Neural crest cell (in vitro differentiated cells): Measurements from ENCODE around the gene SCP2. TPM values are rescaled to one million over a fixed set of nuclear protein-coding genes. Genes with fewer than 3 reads are reported as not detected.
"Not testable (repeated sequence)": the region's sequence is repeated elsewhere in the genome, so short reads cannot be mapped to it uniquely, and the experiment has no call there.

Experiments
- DNase-seq: peaks from one replicate; pipeline ENCODE4 v3.0.0; 2021; ENCODE audit warnings: low read depth, mixed read lengths, low spot score
- H3K27ac Mint-ChIP-seq: one replicate; pipeline ENCODE4 v1.8.0; 2021; ENCODE audit warnings: mild to moderate bottlenecking, mixed read lengths; ENCODE audit not compliant: unreplicated experiment
- H3K27me3 Mint-ChIP-seq: 2 replicates; pipeline ENCODE4 v1.8.0; 2021; ENCODE audit warnings: low read depth, mild to moderate bottlenecking, mixed read lengths
- H3K36me3 Mint-ChIP-seq: 2 replicates; pipeline ENCODE4 v1.8.0; 2021; ENCODE audit warnings: low read depth, mild to moderate bottlenecking, mixed read lengths
- H3K4me1 Mint-ChIP-seq: 2 replicates; pipeline ENCODE4 v1.8.0; 2021; ENCODE audit warnings: mixed read lengths
- H3K4me3 Mint-ChIP-seq: one replicate; pipeline ENCODE4 v1.8.0; 2021; ENCODE audit warnings: mild to moderate bottlenecking, mixed read lengths
- H3K9me3 Mint-ChIP-seq: 2 replicates; pipeline ENCODE4 v1.8.0; 2021; ENCODE audit warnings: mixed read lengths
- total RNA-seq: library from RNA; stranded (reverse); gene quantifications from 2 replicates; pipeline ENCODE4 v1.2.1, GENCODE V29; 2021
- TF ChIP-seq, protein P1 (sequence below): fragments of 200-600 bp; sonication (generic); conservative IDR thresholded peaks from 2 replicates; pipeline ENCODE4 v1.5.0; 2021; ENCODE audit warnings: antibody characterized with exemption, mild to moderate bottlenecking

The SCP2 gene
- total RNA-seq, 1 donor from 2014 or later = 61.8 TPM

DNA sequence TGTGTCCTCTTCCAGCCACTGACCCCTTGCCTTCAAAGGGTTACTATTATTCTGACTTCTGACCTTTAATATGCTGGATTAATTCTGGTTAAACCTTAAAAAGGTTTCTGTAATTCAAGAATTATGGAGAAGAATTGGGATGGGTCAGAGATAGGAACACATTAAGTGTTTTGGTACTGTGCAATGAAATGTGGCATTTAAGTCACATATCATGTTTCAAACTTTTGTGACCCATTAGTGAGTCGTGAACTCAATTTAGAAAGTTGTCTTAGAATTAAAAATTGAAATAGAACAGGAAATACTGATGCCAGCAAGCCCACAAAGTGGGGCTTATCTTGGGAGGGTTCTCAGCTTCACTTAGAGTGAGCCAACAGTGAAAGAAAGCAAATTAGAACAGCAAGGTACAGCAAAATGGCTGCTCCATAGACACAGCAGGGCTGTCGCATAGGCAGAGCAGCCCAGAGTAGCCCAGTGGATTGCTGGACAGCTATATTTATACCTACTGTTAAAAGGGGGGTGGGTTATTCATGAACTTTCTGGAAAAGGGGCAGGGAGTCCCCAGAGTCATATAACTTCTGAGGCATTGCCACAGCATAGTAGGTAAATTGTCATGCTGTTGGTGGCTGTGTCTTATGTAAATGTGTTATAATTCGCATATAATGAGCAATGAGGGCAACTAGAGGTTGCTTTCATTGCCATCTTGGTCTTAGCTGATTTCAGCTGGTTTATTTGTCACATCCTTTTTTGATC is 10.5 kb downstream of the SCP2 start:
- Mint-ChIP-seq H3K9me3 (no peaks in the 10 kb centered on the region), H3K4me1 (no peaks in the 10 kb centered on the region), H3K36me3 (no peaks in the 10 kb centered on the region), H3K27ac (no peak overlapping the region), H3K4me3 (no peak overlapping the region), H3K27me3 (peaks cover 16% of the 10 kb centered on the region)
- DNase-seq = no peak
- TF ChIP-seq, protein P1, sequence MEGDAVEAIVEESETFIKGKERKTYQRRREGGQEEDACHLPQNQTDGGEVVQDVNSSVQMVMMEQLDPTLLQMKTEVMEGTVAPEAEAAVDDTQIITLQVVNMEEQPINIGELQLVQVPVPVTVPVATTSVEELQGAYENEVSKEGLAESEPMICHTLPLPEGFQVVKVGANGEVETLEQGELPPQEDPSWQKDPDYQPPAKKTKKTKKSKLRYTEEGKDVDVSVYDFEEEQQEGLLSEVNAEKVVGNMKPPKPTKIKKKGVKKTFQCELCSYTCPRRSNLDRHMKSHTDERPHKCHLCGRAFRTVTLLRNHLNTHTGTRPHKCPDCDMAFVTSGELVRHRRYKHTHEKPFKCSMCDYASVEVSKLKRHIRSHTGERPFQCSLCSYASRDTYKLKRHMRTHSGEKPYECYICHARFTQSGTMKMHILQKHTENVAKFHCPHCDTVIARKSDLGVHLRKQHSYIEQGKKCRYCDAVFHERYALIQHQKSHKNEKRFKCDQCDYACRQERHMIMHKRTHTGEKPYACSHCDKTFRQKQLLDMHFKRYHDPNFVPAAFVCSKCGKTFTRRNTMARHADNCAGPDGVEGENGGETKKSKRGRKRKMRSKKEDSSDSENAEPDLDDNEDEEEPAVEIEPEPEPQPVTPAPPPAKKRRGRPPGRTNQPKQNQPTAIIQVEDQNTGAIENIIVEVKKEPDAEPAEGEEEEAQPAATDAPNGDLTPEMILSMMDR = no peak

DNA sequence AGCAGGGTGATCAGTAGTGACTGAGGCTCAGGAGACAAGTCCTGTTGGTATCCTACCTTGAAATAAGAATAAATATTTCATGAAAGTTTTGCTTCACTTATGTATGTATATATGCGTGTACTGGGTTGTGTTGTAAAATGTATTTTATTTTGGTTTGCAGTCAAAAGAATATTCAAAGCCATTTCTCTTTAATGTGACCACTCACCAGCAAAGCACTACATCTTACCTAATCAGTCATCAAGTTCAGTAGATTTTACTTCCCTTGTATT is 11.0 kb downstream of the SCP2 start:
- Mint-ChIP-seq H3K4me1 (no peaks in the 10 kb centered on the region), H3K36me3 (no peaks in the 10 kb centered on the region), H3K27ac (no peak overlapping the region), H3K4me3 (no peak overlapping the region), H3K9me3 (no peaks in the 10 kb centered on the region), H3K27me3 (peaks cover 16% of the 10 kb centered on the region)
- DNase-seq = no peak
- TF ChIP-seq, protein P1 = no peak

DNA sequence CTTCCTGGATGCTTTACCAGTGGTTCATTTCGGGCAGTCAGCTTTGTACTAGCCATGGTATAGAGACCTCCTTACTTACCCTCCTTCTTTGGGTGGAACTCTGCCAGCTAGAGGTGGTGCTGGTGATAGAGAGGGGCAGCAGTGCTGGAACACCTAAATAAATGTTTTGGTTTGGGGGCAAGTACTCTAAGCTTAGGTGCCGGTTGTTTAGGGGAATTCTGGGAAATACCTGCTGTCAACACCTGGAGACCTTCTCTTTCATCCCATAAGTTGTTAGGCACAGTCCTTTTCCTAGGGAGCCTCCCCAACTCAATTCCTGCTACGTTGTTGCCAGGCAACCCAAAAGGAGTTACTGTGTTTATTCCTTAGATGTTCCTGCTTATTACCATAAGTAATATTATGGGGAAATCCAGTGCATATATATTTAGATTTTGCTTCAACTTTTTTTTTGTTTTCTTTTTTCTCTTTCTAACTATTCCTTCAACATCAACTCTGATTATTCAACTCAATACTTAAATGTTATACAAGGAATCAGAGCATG is 16.9 kb downstream of the SCP2 start:
- Mint-ChIP-seq H3K27ac (no peak overlapping the region), H3K9me3 (no peaks in the 10 kb centered on the region), H3K4me1 (no peaks in the 10 kb centered on the region), H3K4me3 (no peak overlapping the region), H3K27me3 (peaks cover 6% of the 10 kb centered on the region), H3K36me3 (no peaks in the 10 kb centered on the region)
- no peak for DNase-seq
- TF ChIP-seq, protein P1 = no peak

DNA sequence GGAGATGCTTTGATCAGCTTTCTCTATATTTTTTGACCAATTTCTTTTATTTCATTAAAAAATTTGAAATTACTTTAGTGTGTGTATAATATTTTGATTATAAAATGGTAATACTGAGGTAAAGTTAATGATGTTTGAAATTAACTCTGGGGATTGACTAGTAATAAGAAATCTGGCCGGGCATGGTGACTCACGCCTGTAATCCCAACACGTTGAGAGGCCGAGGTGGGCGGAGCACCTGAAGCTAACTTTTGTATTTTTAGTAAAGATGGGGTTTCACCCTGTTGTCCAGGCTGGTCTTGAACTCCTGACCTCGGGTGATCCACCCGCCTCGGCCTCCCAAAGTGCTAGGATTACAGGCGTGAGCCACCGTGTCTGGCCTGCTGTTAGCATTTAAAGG is 17.5 kb downstream of the SCP2 start:
- Mint-ChIP-seq H3K4me3 (no peak overlapping the region), H3K4me1 (no peaks in the 10 kb centered on the region), H3K9me3 (no peaks in the 10 kb centered on the region), H3K27me3 (peaks cover 4% of the 10 kb centered on the region), H3K36me3 (no peaks in the 10 kb centered on the region), H3K27ac (no peak overlapping the region)
- no peak for DNase-seq
- TF ChIP-seq, protein P1 = no peak

DNA sequence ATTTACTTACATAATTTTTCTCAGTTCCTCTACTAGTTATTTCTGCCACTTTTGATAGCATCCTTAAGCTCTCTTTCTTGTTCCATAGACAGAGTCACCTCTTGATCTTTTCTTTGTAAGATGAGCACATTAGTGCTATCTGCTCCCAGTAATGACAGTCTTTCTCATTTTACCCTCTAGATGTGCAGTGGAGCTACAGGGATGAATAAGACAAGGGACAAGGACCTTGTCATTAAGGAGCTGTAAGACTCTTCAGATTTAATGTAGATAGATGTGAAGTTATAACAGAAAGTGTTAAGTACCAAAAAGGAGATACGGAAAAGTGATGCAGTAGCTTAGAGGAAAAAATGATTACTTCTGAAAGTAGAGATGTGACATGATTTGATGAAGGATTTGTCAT is 20.4 kb downstream of the SCP2 start:
- TF ChIP-seq, protein P1 = no peak
- no peaks in the 10 kb centered on the region for H3K36me3 Mint-ChIP-seq
- no peak overlapping the region for H3K27ac Mint-ChIP-seq
- no peaks in the 10 kb centered on the region for H3K9me3 Mint-ChIP-seq
- H3K27me3 Mint-ChIP-seq = no peaks in the 10 kb centered on the region
- H3K4me3 Mint-ChIP-seq = no peak overlapping the region
- H3K4me1 Mint-ChIP-seq = no peaks in the 10 kb centered on the region
- DNase-seq = no peak

DNA sequence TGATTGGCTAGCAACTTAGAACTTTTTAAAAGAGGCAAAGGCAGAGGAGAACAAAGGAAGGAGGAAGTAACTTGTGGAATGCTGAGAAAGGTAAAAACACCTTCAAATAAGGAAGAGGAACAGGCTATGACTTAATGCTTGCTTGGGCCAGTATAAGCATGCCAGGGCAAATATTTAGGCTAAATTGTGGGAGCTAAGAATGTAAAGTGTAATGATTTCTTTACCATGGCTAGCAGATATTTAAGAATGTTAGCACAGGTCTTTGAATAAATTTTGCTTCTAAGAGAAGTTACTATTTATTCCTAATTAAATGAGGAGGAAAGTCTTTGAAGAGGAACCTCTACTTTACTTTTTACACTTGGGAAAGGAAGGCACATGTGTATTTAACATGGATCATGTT is 22.5 kb downstream of the SCP2 start:
- not testable (repeated sequence) for H3K9me3 Mint-ChIP-seq, DNase-seq, H3K27me3 Mint-ChIP-seq, H3K4me3 Mint-ChIP-seq, H3K4me1 Mint-ChIP-seq, H3K27ac Mint-ChIP-seq, H3K36me3 Mint-ChIP-seq
